GM23248 (cell line): Measurements from ENCODE around the gene PNPLA2.

Experiments used
- EZH2 ChIP-seq: fragments of 200-600 bp; sonication (generic); IDR thresholded peaks from 2 replicates; pipeline ENCODE4 v1.6.1; 2018; ENCODE audit warnings: antibody characterized with exemption, mild to moderate bottlenecking; ENCODE audit not compliant: insufficient read depth, poor library complexity, severe bottlenecking
- EZH2phosphoT487 ChIP-seq: fragments of 200-600 bp; sonication (generic); IDR thresholded peaks from 2 replicates; pipeline ENCODE4 v1.6.1; 2018; ENCODE audit warnings: antibody characterized with exemption, moderate library complexity, mild to moderate bottlenecking, low read depth; ENCODE audit not compliant: insufficient read depth

GRCh38 chr11:863910-864827, 45.5 kb downstream of the PNPLA2 start:
- no peak for TF ChIP-seq EZH2
- TF ChIP-seq EZH2phosphoT487 = no peak
